ENCODE data around the gene FXYD1.
"Not testable (repeated sequence)": the region's sequence is repeated elsewhere in the genome, so short reads cannot be mapped to it uniquely, and the experiment has no call there.

Gene FXYD1

DNA sequence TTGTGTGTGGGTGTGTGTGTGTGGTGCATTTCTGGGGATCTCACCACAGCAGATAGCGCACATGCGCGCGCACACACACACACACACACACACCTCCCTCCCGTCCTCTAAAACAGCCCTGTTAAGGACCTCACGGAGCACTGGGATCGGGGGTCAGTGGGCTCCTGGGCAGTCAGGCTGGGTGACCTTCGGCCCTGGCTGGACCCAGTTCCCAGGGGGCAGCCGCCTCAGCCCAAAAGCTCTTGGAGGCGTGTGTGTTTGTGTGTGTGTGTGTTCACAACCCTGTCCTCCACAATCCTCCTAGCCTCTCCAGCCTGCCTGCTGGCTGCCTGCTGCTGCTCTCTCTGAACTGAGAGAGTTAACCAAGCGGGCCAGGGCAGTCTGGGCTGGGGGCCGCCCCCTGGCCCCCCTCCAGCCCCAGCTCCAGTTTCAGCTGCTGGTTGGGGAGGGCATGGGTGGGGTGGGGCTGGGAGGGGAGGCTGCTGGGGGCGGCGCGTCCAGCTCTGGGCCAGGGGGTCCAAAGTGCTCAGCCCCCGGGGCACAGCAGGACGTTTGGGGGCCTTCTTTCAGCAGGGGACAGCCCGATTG, at the start of gene FXYD1:
Gene FXYD1 (plus strand): TSS at position 520 of the 588 bp plus-strand sequence. CDS start 1,256 bp downstream, outside the sequence.
- DNase-seq (ENCODE audit: low read depth), result no peak

DNA sequence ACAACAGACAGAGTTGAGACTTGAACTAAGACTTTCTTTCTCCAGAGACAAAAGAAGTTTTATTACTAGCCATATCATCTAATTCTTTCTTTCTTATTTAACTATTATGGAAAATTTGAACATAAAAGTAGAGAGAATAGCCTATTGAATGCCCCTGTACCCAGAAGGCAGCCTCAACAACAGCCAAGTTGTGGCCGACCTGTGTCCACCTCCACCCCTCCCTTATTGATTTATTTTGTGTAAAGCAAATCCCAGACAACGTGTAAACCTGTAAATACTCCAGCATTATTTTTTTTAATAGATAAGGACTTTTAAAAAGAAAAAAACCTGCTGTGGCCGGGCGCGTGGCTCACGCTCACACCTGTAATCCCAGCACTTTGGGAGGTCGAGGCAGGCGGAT, 49.1 kb upstream of the FXYD1 start:
- no peak for DNase-seq (ENCODE audit: low read depth)

DNA sequence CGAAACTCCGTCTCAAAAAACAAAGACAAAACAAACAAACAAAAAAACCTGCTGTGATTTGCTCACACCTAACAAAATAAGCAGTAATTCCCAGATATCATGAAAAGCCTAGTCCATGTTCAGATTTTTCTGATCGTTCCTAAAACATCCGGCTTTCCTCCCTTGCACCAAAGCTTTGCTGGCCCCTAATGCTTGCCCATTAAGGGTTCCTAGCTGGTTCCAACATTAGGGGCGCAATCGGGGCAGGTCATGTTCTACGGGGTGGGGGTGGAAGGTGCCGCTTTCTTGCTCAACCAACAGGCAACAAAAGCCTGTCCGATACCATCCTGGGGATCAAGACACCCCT, 48.5 kb upstream of the FXYD1 start:
- no peak for DNase-seq (ENCODE audit: low read depth)

DNA sequence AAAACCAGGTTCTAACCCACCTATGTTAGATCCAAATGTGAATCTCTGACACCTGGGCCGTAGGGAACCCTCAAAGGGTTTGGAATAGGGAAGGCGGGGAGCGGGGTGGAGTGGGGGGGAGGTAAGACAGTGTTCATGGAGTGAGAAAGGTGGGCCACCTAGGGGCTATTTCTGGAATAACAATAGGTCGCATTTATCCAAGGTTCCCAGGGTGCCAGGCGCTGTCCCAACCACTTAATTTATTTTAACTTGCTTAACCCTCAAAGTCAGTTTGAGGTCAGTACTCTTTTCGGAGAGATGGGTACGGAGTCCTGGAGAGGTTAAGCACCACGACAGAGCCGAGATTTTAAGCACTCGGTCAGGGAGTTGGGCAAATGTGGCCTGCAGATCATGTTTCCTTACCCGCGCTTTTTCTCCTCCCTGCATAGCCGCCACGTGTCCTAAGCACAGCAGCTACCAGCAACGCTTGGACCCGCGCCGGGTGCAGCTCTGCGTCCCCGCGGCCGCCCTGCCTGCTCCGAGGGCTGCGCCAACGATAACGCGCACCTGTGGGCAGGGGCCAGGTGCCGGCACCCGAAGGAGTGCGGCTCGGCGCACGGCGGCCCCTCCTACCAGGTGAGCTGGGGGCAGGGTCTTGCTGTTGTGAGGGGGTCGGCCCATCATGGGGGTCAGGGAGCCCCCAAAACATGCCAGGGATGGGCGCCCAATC, 48.0 kb upstream of the FXYD1 start:
- peak; percentile 13 for DNase-seq (ENCODE audit: low read depth)

DNA sequence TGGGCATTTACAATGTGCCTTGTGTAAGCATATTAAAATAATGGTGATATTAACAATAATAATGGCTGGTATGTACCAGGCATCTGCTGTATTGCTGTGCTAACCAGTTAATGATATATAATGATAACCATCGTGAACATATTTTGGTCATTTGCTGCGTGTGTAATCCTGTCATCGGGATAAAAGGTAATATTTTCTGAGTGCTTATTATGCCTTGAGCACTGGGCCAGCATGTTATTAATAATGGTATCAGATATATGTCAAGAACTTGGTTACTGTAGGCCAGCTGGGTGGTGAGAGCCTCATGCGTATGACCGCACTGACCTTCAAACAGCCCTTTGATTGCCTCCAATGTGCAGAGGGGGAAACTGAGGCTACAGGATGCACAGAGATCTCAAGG, 45.2 kb upstream of the FXYD1 start:
- DNase-seq (ENCODE audit: low read depth), result no peak

DNA sequence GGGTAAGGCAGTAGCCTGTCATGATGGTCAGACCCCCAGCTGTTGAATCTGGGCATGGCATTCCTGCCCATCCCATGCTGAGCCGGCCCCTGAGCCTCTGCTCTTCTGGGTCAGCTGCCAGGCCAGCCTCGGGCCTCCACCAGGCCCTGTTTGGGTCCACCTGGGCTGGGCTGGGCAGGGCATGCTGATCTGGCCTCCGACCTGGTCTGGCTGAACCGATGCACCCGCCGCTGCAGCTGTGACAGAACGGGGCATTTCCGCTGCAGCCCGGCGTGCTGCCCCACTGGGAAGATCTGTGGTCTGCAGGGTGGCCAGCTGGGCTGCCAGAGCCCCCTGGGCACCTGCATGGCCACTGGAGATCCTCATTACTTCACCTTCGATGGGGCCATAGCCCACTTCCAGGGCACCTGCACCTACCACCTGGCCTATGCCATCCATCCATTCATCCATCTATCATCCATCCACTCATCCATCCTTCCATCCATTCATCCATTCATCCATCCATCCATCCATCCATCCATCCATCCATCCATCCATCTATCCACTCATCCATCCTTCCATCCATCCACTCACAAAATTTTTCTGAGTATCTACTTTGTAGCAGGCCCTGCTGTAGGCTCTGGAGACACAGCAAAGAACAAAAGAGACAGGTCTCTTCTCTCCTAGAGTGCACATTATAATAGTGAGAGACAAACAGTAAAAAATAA, 44.5 kb upstream of the FXYD1 start:
- no peak for DNase-seq (ENCODE audit: low read depth)

DNA sequence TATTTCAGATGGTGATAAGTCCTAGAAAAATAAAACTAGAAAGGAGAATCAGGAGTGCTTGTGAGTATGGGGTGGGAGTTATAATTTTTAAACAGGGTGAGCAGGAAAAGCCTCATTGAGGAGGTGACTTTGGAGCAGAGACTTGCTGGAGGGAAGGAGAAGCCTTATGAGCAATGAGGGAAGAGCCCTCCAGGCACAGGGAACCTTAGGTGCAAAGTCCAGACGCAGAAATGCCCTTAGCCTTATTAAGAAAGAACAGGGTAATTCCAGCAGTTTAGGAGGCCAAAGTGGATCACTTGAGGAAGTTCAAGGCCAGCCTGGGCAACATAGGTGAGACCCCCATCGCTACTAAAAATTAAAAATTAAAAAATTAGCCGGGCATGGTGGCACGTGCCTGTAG, 44.0 kb upstream of the FXYD1 start:
- no peak for DNase-seq (ENCODE audit: low read depth)

DNA sequence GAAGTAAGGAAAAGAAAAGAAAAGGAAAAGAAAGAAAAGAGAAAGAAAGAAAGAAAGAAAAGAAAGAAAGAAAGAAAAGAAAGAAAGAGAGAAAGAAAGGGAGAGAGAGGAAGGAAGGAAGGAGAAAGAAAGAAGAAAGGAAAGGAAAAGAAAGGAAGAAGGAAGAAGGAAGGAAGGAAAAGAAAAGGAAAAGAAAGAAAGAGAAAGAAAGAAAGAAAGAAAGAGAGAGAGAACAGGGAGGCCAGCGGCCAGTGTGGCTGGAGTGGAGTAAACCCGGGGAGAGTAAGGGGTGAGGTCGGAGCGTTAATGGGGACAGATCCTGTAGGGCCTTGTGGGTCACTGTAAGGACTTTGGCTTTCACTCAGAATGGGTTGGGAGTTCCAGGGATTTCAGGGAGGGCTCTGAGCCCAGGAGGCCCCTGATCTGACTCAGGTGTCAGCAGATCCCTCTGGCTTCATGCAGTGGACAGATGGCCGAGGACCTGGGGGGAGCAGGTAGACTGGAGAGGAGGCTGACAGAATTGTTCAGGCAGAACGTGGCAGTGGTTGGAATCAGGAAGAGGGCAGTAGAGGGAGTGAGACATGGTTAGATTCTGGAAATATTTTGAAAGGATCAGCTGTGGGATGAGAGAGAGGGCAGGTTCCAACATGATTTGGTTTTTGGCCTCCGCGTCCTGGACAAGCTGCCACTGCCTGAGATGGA, 42.8 kb upstream of the FXYD1 start:
- DNase-seq (ENCODE audit: low read depth), result no peak

DNA sequence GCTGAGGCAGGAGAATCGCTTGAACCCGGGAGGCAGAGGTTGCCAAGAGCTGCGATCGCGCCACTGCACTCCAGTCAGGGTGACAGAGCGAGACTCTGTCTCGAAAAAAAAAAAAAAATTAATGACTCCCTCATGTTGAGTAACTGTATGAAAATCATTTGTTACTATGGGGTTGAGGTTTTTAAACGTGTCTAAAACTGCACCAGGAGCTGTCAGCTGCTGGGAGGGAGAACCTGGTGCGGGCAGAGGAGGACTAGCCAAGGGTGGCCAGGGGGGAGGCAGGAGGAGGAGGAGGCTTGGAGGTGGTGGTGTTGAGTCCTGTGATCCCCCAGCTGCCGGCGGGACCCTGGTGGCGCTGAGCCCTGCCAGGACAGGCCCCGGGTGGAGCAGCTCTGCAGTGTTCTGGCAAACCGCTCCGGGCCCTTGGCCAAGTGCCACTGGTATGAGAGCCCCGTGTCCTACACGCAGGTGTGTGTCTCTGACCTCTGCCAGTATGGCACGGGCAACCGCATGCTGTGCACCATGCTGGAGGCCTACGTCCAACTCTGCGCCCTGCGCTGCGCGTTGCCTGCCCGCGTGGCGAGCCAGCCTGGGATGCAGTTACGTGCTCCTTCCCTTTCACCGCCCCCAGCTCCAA, 40.1 kb upstream of the FXYD1 start:
- DNase-seq (ENCODE audit: low read depth), result no peak

DNA sequence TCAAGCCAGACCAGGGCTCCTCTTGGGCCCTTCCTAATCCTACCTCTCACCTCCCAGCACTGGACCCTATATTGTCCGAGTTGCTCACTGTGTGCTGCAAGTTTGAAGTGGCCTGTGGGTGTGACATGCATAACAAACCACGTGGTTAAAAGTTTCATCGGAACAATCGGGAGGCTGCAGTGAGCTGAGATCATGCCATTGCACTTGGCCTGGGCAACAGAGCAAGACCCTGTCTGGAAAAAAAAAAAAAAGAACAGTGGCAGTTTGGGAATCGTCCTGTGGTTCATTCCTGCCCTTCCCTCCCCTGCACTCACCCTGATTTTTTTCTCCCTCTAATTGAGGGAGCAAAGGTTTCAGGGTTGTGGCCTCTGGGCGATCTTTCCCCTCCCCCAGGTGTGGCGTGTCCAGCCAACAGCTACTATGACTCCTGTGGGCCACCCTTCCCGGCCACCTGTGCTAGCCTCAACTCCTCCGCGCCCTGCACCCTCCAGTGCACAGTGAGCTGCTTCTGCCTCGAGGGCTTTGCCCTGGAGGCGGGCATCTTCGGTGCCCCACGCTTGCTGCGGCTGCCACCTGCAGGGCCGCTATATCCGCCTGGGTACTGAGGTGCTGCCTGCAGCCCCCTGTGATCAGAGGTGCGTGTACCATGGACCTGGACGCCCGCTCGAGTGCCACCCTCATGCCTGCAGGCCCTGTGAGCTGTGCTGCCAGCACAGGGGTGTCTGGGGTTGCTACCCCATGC, 39.3 kb upstream of the FXYD1 start:
- DNase-seq (ENCODE audit: low read depth), result no peak

DNA sequence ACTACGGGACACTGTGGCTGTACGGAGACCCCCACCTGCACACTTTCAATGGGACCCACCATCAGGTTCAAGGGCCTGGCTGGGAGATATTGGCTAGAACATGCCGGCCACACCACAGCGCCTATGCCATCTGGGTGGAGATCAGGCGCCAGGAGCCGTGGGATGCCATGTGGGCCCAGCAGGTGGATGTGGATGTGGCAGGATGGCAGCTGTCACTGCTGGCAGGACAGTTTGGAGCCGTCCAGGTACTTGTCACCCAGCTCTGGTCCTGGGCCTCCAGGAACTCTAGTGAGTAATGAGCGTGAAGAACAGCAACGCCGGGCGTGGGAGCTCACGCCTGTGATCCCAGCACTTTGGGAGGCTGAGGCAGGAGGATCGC, 38.7 kb upstream of the FXYD1 start:
- no peak for DNase-seq (ENCODE audit: low read depth)

DNA sequence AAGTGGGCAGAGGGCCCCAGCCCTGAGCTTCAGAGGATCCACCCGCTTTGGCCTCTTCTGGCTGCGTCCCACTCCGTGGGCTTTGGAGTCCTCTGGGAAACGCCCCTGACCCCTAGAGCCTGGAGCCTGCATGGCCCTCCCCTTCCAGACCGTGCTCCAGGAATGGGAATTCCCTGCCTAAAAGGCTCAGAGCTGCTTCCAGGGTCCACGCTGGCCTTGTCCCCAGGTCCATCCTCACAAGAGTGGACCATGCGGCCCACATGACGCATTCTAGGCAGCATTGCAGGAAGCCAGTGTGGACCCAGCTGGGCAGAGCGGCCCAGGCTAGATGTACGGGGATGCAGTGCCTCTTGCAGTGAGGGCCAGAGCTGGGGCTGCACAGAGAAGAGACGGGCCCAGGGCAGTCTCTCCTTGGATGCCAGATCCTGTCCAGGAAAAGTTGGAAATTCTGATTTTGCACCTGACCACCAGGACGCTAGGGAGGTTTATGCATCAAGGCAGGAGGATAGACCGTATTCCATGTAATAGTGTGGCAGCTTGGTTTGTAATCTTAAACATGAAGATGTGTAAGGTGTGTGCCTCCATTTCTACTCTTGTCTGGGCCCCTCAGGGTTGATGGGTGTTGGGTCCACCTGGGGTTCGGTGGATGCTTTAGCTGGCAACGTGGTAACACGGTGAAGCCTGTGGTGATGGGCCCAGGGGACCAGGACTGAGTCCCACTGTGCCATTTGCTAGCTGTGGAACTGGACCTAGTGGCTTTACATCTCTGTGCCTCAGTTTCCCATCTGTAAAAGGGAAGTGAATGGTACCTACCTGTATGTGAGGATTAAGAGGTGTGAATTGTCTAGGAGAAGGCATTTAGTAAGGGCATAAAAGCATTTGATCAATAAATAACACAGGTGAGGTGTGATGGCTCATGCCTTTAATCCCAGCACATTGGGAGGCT, 37.8 kb upstream of the FXYD1 start:
- DNase-seq (ENCODE audit: low read depth), result no peak

DNA sequence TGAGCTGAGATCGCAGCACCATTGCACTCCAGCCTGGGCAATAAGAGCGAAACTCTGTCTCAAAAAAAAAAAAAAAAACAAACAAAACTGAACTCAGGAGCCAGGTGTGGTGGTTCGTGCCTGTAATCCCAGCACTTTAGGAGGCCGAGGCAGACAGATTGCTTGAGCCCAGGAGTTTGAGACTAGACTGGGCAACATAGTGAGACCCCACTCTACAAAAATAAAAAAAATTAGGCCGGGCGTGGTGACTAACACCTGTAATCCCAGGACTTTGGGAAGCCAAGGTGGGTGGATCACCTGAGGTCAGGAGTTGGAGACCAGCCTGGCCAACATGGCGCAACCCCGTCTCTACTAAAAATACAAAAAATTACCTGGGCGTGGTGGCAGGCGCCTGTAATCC, 36.7 kb upstream of the FXYD1 start:
- not testable (repeated sequence) for DNase-seq (ENCODE audit: low read depth)

DNA sequence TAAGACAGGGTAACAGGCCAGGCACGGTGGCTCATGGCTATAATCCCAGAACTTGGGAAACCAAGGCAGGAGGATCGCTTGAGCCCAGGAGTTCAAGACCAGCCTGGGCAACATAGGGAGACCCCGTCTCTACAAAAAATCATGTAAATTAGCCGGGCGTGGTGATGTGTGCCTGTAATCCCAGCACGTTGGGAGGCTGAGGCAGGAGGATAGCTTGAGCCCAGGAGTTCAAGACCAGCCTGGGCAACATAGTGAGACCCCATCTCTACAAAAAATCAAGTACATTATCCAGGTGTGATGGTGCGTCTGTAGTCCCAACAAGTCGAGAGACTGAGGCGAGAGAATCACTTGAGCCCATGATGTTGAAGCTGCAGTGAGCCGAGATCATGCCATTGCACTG, 35.0 kb upstream of the FXYD1 start:
- not testable (repeated sequence) for DNase-seq (ENCODE audit: low read depth)

DNA sequence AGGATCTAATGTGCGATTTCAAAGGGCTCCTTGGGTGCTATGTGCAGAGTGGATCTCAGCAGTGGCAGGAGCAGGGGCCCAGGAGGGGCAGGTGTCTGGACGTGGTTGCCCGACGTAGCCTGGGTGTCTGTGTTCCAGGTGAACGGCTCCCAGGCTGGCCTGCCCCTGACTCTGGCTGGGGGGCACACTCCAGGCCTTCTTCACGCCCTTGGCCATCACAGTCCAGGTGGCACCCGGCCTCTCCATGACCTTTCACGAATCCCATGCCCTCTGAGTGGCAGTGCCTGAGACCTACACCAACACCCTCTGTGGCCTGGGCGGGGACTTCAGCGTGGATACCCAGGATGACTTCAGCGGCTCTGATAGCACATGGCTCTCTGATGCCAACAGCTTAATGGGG, 34.3 kb upstream of the FXYD1 start:
- DNase-seq (ENCODE audit: low read depth), result no peak

DNA sequence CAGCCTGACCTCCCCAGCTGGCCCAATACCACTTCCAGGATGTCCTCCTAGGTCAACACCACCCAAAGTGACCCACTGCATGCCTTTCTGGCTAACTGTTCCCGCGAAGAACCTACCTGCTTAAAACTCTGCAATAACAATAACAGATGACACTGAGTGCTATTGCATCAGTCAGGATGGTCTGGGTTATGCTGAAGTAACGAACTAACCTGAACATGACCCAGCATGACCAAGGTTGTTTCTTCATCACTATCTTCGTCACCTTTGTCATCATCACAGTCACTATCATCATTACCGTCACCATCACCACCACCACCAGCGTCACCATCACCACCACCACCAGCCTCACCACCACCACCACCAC, 33.6 kb upstream of the FXYD1 start:
- DNase-seq (ENCODE audit: low read depth), result no peak

DNA sequence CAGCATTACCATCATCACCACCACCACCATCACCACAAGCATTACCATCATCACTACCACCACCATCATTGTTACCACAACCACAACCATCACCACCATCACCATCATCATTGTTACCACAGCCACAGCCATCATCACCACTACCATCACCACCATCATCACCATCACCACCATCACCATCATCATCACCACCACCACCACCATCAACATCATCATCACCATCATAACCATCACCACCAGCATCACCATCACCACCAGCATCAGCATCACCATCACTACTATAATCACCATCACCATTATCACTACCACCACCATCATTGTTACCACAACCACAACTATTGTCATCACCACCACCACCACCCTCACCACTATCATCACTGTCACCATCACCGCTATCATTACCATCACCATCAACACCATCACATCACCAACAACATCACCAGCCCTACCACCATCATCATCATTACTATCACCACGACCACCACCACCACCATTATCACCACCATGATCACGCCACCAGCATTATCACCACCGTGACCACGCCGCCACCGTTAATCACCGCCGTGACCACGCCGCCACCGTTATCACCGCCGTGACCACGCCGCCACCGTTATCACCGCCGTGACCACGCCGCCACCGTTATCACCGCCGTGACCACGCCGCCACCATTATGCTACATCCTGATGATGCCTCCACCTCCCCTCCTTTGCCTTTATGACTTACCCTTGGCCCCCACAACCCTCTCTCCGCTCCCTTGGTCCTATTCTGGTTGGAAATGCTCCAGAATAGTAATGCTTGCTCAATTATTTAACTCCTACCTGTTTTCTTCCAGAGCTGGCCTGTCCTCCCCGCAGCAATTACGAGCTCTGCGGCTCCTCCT, 33.0 kb upstream of the FXYD1 start:
- DNase-seq (ENCODE audit: low read depth), result no peak

DNA sequence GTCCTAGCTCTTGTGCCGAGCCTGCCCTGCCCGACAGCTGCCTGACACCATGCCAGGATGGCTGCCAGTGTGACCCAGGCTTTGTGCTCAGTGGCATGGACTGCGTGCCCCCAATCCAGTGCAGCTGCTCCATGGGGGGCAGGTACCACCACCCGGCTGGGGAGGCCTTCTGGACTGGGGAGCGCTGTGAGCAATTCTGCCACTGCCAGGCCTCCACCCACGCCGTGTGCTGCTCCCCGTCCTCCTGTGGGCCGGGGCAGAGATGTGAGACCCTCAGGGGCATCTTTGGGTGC, 32.4 kb upstream of the FXYD1 start:
- DNase-seq (ENCODE audit: low read depth), result no peak

DNA sequence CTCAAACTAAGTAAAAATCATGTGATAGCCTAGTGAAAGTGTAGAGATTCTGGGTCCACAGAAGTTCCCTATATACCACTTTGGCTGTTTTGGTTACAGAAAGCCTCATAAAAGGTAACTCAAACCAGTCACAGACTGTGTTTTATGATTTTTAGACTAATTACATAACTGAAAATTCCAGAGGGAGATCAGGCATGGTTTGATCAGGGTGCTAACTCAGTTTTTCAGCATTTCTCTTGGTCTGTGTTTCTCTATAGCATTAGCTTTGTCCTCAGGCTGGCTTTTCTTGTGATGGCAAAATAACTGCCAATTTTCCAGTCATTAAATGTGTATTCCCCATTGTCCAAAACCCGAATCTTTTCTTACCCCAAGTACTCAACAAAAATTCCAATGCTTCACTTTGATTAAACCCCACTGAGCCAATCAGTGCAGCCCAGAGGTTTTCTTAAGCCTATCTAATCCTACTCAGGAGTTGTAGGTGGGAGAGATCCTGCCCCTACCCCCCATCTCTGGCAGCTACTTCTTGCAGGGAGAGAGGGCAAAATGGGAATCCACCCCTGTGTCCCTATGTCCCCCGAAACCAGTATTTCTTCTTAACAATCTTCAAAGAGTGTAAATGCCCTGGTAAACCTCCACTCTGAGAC, 31.6 kb upstream of the FXYD1 start:
- DNase-seq (ENCODE audit: low read depth), result no peak
